HCT116 (cell line): ENCODE data around the gene VRTN. TPM values are rescaled to one million over a fixed set of nuclear protein-coding genes. Genes with fewer than 3 reads are reported as not detected.

ENCODE experiments used
- ATAC-seq: fragments of 200-7000 bp; cut with Tn5 transposase; 2 replicates; pipeline ENCODE4 v1.9.1; 2020; ENCODE audit warnings: mild to moderate bottlenecking, moderate library complexity
- BruUV-seq: library from RNA; stranded (reverse); fragments of 400-500 nt; replicated peaks from 2 replicates; lab custom pipeline; 2021; lab: Mats Ljungman, UMichigan
- CTCF ChIA-PET: fragments of 300-600 bp; sonication (Branson Sonifier 250); formaldehyde crosslinking; loops from one replicate; lab custom pipeline; 2021; ENCODE audit warnings: antibody characterized with exemption; lab: Charles Lee
- POLR2A ChIA-PET: fragments of 300-600, 350-600 bp; sonication (Branson Sonifier 250); formaldehyde crosslinking; loops from one replicate; lab custom pipeline; 2021; ENCODE audit warnings: antibody characterized with exemption; lab: Charles Lee
- RAD21 ChIA-PET, 2 experiments: fragments of 300-600 bp; sonication (Branson Sonifier 250); formaldehyde crosslinking; loops; one replicate each; lab custom pipeline; 2023; ENCODE audit warnings: low total read pairs in 2 of 2; ENCODE audit not compliant: uncharacterized antibody in 2 of 2, unreplicated experiment in 2 of 2, low non-redundant PET in 1 of 2; lab: Charles Lee
- DNase-seq: peaks from one replicate; pipeline ENCODE4 v3.0.0-alpha.2; 2010; ENCODE audit warnings: low read depth, low spot score
- H2AFZ ChIP-seq: fragments of 200-600 bp; shearing (Covaris generic), sonication (generic); 2 replicates; pipeline ENCODE4 v1.6.1; 2017; ENCODE audit warnings: low read depth, mixed run types, mixed read lengths, antibody characterized with exemption, low read length; ENCODE audit not compliant: poor library complexity, severe bottlenecking
- H3K27ac ChIP-seq: 2 replicates; pipeline ENCODE4 v1.5.1; 2012; ENCODE audit warnings: low read depth, low read length
- H3K27me3 ChIP-seq: fragments of 200-600 bp; sonication (generic); 2 replicates; pipeline ENCODE4 v1.6.1; 2016; ENCODE audit warnings: mixed run types, low read length, mixed read lengths; ENCODE audit not compliant: insufficient read depth
- H3K36me3 ChIP-seq, 2 experiments: fragments of 200-500 bp in 1 of 2; fragments of 200-600 bp in 1 of 2; sonication (Bioruptor generic) in 1 of 2; sonication (generic) in 1 of 2; 2 replicates each; pipeline versions ENCODE4 v1.5.1 to v1.6.1; 2014 to 2016; ENCODE audit warnings: low read length in 2 of 2, inconsistent platforms in 1 of 2, mixed read lengths in 1 of 2, mixed run types in 1 of 2; ENCODE audit not compliant: insufficient read depth in 2 of 2, control insufficient read depth in 1 of 2
- H3K4me1 ChIP-seq, 2 experiments: fragments of 200-600 bp in 1 of 2; sonication (generic) in 1 of 2; 2 replicates each; pipeline versions ENCODE4 v1.5.1 to v1.6.1; 2012 to 2017; ENCODE audit warnings: low read length in 2 of 2, inconsistent platforms in 1 of 2, mild to moderate bottlenecking in 1 of 2, mixed read lengths in 1 of 2, mixed run types in 1 of 2, moderate library complexity in 1 of 2; ENCODE audit not compliant: insufficient read depth in 2 of 2, control insufficient read depth in 1 of 2
- H3K4me2 ChIP-seq: fragments of 200-600 bp; sonication (generic); 2 replicates; pipeline ENCODE4 v1.6.1; 2017; ENCODE audit warnings: mixed run types, low read length, mixed read lengths
- H3K4me3 ChIP-seq, 2 experiments: fragments of 200-600 bp in 1 of 2; sonication (generic) in 1 of 2; replicated peaks in 1 of 2; 2 replicates each; pipeline ENCODE4 v1.5.1; 2011 to 2016; ENCODE audit warnings: low read length in 2 of 2, control low read depth in 1 of 2, low read depth in 1 of 2, mild to moderate bottlenecking in 1 of 2, mixed read lengths in 1 of 2, mixed run types in 1 of 2
- H3K79me2 ChIP-seq: fragments of 200-600 bp; sonication (generic); 2 replicates; pipeline ENCODE4 v1.6.1; 2017; ENCODE audit warnings: mild to moderate bottlenecking, mixed run types, low read length, moderate library complexity, mixed read lengths; ENCODE audit not compliant: insufficient read depth
- H3K9ac ChIP-seq: fragments of 200-600 bp; sonication (generic); 2 replicates; pipeline ENCODE4 v1.6.1; 2016; ENCODE audit warnings: low read length, mixed read lengths
- H3K9me2 ChIP-seq: fragments of 200-600 bp; sonication (generic), shearing (Covaris generic); 2 replicates; pipeline ENCODE4 v1.6.1; 2017; ENCODE audit warnings: mixed run types, mild to moderate bottlenecking, moderate library complexity; ENCODE audit not compliant: insufficient read depth
- H3K9me3 ChIP-seq, 2 experiments: fragments of 200-500 bp in 1 of 2; fragments of 200-600 bp in 1 of 2; sonication (Bioruptor generic) in 1 of 2; sonication (generic) in 1 of 2; 2 replicates each; pipeline ENCODE4 v1.6.1; 2014 to 2017; ENCODE audit warnings: low read length in 2 of 2, mixed read lengths in 2 of 2, inconsistent platforms in 1 of 2, low read depth in 1 of 2, mild to moderate bottlenecking in 1 of 2, mixed run types in 1 of 2, moderate library complexity in 1 of 2; ENCODE audit not compliant: control insufficient read depth in 1 of 2, insufficient read depth in 1 of 2
- H4K20me1 ChIP-seq: fragments of 200-600 bp; sonication (generic), shearing (Covaris generic); 2 replicates; pipeline ENCODE4 v1.6.1; 2017; ENCODE audit warnings: mixed run types, mild to moderate bottlenecking, moderate library complexity; ENCODE audit not compliant: insufficient read depth
- CEBPB ChIP-seq: IDR thresholded peaks from 2 replicates; pipeline ENCODE4 v1.6.1; 2012; ENCODE audit warnings: low read depth
- EGR1 ChIP-seq: IDR thresholded peaks from 2 replicates; pipeline ENCODE4 v1.6.1; 2012; ENCODE audit warnings: low read depth
- JUND ChIP-seq: IDR thresholded peaks from 2 replicates; pipeline ENCODE4 v1.6.1; 2012
- POLR2A ChIP-seq: IDR thresholded peaks from 2 replicates; pipeline ENCODE4 v1.7.0; 2011; ENCODE audit warnings: borderline replicate concordance; ENCODE audit not compliant: insufficient read depth, insufficient read length; ENCODE audit errors: extremely low read depth
- RAD21 ChIP-seq: IDR thresholded peaks from 2 replicates; pipeline ENCODE4 v1.6.1; 2012; ENCODE audit warnings: low read depth, mild to moderate bottlenecking
- REST ChIP-seq: IDR thresholded peaks from 2 replicates; pipeline ENCODE4 v1.6.1; 2012; ENCODE audit warnings: low read depth
- SIN3A ChIP-seq: IDR thresholded peaks from 2 replicates; pipeline ENCODE4 v1.6.1; 2012; ENCODE audit warnings: low read depth
- intact Hi-C: fragments of 100-400 bp; cut with micrococcal nuclease; formaldehyde crosslinking; loops from 2 replicates; pipeline ENCODE4 v1.10.0; 2022
- total RNA-seq: library from RNA; stranded (reverse); gene quantifications from one replicate; pipeline ENCODE4 v1.2.1, GENCODE V29; 2021; ENCODE audit not compliant: unreplicated experiment

The VRTN gene
- total RNA-seq, 1 experiment from 2014 or later = 0.10 TPM

- ChIA-PET RAD21 (no interaction called here), POLR2A (no interaction called here), CTCF (interaction anchor here (0.8 to 1.6 kb wide), 2 partner anchors 11 to 12 kb away, joined by 4 read pairs; partner anchors contain the start of gene ABCD4)
- DNase-seq = no peak
- Histone ChIP-seq H3K4me1 (peaks cover 5 to 6% of the 10 kb centered on the region in 2 experiments; a peak in 3 of 4 replicates), H3K9ac (no peak overlapping the region), H3K4me2 (no peak overlapping the region), H3K27me3 (no peaks in the 10 kb centered on the region), H4K20me1 (no peaks in the 10 kb centered on the region), H2AFZ (no peak overlapping the region), H3K9me3 (no peaks in the 10 kb centered on the region), H3K9me2 (no peaks in the 10 kb centered on the region), H3K4me3 (no peak overlapping the region), H3K27ac (no peak overlapping the region), H3K79me2 (no peaks in the 10 kb centered on the region), H3K36me3 (no peaks in the 10 kb centered on the region)
- no peak for TF ChIP-seq CEBPB
- no TSS peak for BruUV-seq
- no peak for ATAC-seq
- intact Hi-C loops = no loop called here
Measured at GRCh38 chr14:74313601-74314000, 34.7 kb upstream of the VRTN start.

GRCh38 chr14:74314576-74314975 lies 33.7 kb upstream of the VRTN start:
- Histone ChIP-seq H3K4me1 (peaks cover 5 to 6% of the 10 kb centered on the region in 2 experiments; a peak in 3 of 4 replicates), H3K27me3 (no peaks in the 10 kb centered on the region), H3K27ac (no peak overlapping the region), H3K36me3 (no peaks in the 10 kb centered on the region), H3K9me2 (no peaks in the 10 kb centered on the region), H2AFZ (no peak overlapping the region), H3K4me2 (no peak overlapping the region), H3K9ac (no peak overlapping the region), H3K79me2 (no peaks in the 10 kb centered on the region), H3K4me3 (no peak overlapping the region), H4K20me1 (no peaks in the 10 kb centered on the region), H3K9me3 (no peaks in the 10 kb centered on the region)
- RAD21 ChIA-PET = no interaction called here
- POLR2A ChIA-PET = no interaction called here
- TF ChIP-seq REST (no peak), RAD21 (no peak), POLR2A (no peak), SIN3A (no peak), EGR1 (no peak), JUND (no peak)
- DNase-seq (no peak), ATAC-seq (no peak)
- CTCF ChIA-PET = no interaction called here
- no TSS peak for BruUV-seq
- intact Hi-C loops = no loop called here
